Measurements from ENCODE around the gene PRC1. TPM values are rescaled to one million over a fixed set of nuclear protein-coding genes. Genes with fewer than 3 reads are reported as not detected.

PRC1 gene
- total and polyA plus RNA-seq, 8 donors: 10.4 to 137 (median 66.1) TPM

DNA sequence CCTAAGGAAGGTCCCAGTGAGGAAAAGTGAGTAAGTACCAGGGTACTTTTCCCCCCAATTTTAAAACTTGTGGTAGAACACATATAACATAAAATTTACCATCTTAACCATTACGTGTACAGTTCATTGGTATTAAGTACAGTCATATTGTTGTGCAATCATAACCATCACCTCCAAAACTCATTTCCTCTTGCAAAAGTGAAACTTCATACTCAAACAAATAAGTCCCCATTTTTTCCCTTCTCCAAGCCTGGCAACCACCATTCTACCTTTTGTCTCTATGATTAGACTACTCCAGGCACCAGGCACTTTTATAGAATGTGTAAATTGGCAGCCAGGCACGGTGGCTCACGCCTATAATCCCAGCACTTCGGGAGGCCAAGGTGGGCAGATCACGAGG lies 12.2 kb downstream of the PRC1 start:
- intact Hi-C loops (cut with DNase I): no loop called here
- Histone ChIP-seq H3K27ac (no peak overlapping the region), H3K9me3 (no peaks in the 10 kb centered on the region), H3K36me3 (peaks cover 0 to 6% of the 10 kb centered on the region in 2 donors), H3K4me1 (peaks cover 0 to 7% of the 10 kb centered on the region in 2 donors), H3K4me3 (no peak overlapping the region), H3K27me3 (no peaks in the 10 kb centered on the region)
- no peak for DNase-seq
- no peak for ATAC-seq
- TF ChIP-seq, protein P1, sequence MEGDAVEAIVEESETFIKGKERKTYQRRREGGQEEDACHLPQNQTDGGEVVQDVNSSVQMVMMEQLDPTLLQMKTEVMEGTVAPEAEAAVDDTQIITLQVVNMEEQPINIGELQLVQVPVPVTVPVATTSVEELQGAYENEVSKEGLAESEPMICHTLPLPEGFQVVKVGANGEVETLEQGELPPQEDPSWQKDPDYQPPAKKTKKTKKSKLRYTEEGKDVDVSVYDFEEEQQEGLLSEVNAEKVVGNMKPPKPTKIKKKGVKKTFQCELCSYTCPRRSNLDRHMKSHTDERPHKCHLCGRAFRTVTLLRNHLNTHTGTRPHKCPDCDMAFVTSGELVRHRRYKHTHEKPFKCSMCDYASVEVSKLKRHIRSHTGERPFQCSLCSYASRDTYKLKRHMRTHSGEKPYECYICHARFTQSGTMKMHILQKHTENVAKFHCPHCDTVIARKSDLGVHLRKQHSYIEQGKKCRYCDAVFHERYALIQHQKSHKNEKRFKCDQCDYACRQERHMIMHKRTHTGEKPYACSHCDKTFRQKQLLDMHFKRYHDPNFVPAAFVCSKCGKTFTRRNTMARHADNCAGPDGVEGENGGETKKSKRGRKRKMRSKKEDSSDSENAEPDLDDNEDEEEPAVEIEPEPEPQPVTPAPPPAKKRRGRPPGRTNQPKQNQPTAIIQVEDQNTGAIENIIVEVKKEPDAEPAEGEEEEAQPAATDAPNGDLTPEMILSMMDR (IDR thresholded peaks at IDR 0.05): no peak

DNA sequence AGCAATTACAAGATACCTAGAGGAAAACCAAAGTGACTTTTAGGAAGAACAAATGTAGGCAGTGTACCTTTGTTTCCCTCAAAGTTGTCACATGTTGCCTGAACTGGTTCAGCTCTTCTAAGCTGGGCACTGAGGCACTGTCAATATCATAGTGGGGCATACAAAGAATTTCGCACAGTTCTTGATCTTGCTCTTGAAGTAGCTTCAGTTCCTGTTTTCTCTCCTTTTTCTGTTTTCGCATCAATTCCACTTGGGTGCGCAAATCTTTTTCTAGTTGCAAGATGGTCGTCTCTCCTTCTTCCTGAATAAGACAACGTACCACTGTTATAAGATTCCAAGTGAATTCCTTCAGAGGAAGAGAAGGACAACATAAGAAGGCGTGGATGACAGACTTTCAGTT lies 12.7 kb downstream of the PRC1 start:
- H3K4me1 ChIP-seq: peaks cover 0 to 7% of the 10 kb centered on the region in 2 donors
- no peak overlapping the region for H3K4me3 ChIP-seq
- intact Hi-C loops (cut with DNase I): no loop called here
- H3K36me3 ChIP-seq: peaks cover 0 to 6% of the 10 kb centered on the region in 2 donors
- no peaks in the 10 kb centered on the region for H3K9me3 ChIP-seq
- H3K27me3 ChIP-seq: no peaks in the 10 kb centered on the region
- DNase-seq (no peak), ATAC-seq (no peak)
- TF ChIP-seq, protein P1 (IDR thresholded peaks at IDR 0.05): no peak
- no peak overlapping the region for H3K27ac ChIP-seq

DNA sequence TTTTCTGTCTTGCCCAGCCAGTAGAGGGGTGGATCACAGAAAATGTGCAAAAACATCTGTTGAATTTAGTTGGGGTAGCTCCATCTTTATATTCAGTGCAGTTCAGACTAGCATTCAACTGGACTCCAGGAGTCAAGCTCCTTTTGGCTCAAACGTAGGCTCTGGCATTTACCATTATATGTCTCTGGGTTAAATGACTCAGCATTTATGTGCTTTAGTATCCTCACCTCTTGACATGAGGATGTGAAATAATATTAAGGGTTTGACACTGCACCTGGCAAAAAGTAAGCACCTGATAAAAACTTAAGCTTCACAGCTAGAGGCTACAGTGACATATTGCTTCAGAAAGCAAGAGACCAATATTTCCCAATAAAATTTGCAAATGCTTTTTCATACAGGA lies 14.8 kb downstream of the PRC1 start:
- H3K4me3 ChIP-seq: no peak overlapping the region
- H3K27me3 ChIP-seq: no peaks in the 10 kb centered on the region
- intact Hi-C loops (cut with DNase I): no loop called here
- no peak overlapping the region for H3K27ac ChIP-seq
- TF ChIP-seq, protein P1 (IDR thresholded peaks at IDR 0.05): no peak
- DNase-seq (no peak), ATAC-seq (no peak)
- H3K36me3 ChIP-seq: peaks cover 0 to 24% of the 10 kb centered on the region in 2 donors
- no peaks in the 10 kb centered on the region for H3K9me3 ChIP-seq
- H3K4me1 ChIP-seq: peaks cover 0 to 7% of the 10 kb centered on the region in 2 donors

DNA sequence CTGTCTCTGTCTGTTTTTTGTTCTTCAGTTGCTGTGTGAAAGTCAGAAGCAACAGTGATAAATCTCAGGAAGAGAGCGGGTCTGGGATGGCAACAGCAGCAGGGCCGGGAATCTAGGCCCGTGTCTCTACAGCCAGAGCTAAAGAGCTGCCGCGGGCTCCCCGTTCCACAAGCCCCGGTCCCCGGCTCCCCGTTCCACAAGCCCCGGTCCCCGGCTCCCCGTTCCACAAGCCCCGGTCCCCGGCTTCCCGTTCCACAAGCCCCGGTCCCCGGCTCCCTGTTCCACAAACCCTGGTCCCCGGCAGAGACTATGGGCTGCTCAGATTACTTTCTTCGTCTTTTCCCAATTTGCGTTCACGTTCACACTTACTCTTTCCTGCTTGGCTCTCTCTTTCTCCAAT lies 20.1 kb downstream of the PRC1 start:
- no peak for ATAC-seq
- no peak for DNase-seq

DNA sequence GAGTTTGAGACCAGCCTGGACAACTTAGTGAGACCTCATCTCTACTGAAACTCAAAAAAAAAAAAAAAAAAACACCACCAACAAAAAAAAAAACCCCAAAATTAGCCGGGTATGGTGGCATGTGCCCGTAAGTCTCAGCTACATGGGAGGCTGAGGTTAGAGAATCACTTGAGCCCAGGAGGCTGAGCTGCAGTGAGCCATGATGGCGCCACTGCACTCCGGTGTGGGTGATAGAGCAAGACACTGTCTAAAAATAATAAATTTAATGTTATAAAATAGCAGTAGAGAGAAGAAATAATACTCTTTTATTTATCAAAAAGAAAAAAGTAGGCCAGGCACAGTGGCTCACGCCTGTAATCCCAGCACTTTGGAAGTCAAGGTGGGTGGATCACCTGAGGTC lies 22.2 kb downstream of the PRC1 start:
- H3K27ac ChIP-seq: no peak overlapping the region
- no peaks in the 10 kb centered on the region for H3K27me3 ChIP-seq
- peaks cover 0 to 75% of the 10 kb centered on the region in 2 donors for H3K36me3 ChIP-seq
- DNase-seq (no peak), ATAC-seq (no peak)
- TF ChIP-seq, protein P1 (IDR thresholded peaks at IDR 0.05): no peak
- no peaks in the 10 kb centered on the region for H3K9me3 ChIP-seq
- intact Hi-C loops (cut with DNase I): no loop called here
- no peaks in the 10 kb centered on the region for H3K4me1 ChIP-seq
- no peak overlapping the region for H3K4me3 ChIP-seq

More for the DNA sequence above, 20.1 kb downstream of the PRC1 start:
- peaks cover 0 to 55% of the 10 kb centered on the region in 2 donors for H3K36me3 ChIP-seq
- no peaks in the 10 kb centered on the region for H3K27me3 ChIP-seq
- H3K27ac ChIP-seq: no peak overlapping the region
- intact Hi-C loops (cut with DNase I): no loop called here
- H3K4me3 ChIP-seq: no peak overlapping the region
- no peaks in the 10 kb centered on the region for H3K4me1 ChIP-seq
- TF ChIP-seq, protein P1 (IDR thresholded peaks at IDR 0.05): no peak
- no peaks in the 10 kb centered on the region for H3K9me3 ChIP-seq

All from left lung (tissue), 10 donors.